NCI-H1436 (cell line): ENCODE data around the gene UNKL.
A peak's percentile ranks its signal among the peaks of the same experiment; 100 is the strongest.

ENCODE experiments used
- DNase-seq: peaks from one replicate; lab custom pipeline; 2025; lab: John Stamatoyannopoulos, UW

The UNKL gene

DNA sequence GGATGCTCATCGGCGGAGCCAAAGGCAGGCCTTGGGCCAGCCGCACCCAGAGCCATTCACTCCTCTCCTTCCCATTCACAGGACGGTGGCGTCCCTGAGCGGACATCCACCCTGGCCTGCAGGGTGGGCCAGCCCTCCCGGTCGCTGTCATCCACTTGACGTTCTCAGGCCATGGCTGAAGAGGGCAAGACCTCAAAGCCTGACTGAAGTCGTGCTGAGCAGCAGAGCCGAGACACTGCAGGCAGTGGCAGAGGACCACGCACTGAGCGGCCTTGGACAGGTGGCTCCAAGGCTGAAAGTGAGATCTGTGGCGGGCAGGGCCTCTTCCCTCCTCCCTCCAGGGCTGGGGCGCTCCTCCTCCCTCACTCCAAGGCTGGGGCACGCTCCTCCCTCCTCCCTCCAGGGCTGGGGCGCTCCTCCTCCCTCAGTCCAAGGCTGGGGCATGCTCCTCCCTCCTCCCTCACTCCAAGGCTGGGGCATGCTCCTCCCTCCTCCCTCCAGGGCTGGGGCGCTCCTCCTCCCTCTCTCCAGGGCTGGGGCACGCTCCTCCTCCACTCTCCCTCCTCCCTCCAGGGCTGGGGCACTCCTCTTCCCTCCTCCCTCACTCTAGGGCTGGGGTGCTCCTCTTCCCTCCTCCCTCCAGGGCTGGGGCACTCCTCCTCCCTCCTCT is 38.6 kb downstream of the UNKL start:
- no peak for DNase-seq

DNA sequence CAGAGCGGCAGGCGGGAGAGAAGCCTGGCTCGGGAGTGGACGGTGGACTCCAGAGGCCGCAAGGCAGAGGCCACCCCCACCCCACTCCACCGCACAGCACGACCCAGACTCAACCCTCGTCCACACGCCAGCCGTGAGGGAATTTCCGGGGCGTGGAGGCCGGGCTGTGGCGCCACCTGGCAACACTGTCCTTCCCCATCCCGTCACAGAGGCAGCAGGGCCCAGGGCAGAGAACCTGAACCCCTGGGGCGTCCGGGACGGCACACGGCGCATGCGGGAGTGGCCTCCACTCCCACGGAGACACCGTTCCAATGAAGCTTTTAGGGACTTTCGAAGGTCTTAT is 39.2 kb downstream of the UNKL start:
- no peak for DNase-seq

DNA sequence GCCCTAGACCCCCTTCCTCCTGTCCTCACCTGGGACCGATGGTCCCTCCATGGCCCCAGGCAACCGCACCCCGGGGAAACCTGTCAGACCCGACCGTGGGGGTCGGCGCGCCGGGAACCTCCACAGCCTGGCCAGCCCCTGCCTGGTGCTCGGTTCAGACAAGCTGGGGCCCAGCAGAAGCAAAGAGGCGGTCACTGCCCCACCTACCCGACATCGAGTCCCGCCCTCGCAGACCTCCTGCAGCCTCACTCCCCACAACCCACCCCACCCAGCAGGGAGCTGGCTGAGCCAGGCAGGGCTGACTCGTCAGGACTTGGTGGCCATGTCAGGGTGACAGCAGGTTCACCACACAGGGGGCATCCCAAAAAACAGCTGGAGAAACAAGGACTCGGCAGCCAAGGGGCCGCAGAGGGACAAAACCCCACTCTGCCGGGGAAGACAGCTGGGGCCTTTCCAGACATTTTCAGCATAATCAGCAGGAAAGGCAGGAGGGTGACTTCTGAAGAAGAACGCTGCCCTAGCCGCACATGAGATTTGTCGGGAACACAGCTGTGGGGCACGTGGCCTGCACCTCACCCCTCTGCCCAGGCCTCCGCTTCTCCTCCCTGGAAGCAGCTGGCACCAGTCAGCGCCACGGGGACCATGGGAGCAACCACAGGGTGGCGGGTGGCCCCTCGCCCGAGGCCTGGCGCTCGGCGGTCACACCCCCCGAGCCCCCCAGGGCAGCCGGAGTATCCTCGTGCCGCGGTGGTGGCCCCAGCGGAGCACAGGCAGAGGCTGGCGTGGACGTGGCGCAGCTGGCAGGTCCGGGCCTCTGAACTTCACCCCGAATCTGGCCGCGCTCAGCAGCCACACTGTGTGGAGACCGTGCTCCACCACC is 39.8 kb downstream of the UNKL start:
- DNase-seq = no peak

DNA sequence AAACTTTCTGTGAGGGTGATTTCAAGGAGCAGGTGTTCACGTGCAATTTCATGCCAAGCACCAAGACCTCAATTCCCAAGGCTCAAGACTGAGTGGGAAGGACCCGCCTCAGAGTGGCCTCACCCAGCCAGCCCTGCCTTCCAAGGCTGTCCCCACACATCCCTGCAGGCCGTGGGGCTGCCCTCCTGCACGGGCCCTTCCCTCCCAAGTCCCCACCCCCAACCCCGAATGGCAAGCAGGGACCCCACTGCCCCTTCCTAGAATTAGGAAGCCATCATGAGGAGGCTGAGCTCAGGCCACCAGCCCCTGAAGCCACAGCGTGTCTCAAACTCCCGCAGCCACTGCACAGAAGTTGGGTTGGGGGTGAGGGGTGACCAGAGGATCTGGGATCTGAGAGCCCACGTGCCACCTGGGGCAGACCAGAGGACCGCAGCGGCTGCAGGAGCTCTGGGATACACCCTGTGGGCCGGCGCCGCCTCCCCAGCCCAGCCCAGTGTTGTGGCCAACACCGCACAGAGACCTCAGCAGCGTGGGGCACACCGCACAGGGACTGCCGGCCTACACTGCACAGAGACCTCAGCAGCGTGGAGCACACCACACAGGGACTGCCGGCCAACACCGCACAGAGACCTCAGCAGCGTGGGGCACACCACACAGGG is 42.1 kb downstream of the UNKL start:
- DNase-seq = no peak

GRCh38 chr16:1371054-1371978 is 43.2 kb downstream of the UNKL start:
- DNase-seq = no peak

DNA sequence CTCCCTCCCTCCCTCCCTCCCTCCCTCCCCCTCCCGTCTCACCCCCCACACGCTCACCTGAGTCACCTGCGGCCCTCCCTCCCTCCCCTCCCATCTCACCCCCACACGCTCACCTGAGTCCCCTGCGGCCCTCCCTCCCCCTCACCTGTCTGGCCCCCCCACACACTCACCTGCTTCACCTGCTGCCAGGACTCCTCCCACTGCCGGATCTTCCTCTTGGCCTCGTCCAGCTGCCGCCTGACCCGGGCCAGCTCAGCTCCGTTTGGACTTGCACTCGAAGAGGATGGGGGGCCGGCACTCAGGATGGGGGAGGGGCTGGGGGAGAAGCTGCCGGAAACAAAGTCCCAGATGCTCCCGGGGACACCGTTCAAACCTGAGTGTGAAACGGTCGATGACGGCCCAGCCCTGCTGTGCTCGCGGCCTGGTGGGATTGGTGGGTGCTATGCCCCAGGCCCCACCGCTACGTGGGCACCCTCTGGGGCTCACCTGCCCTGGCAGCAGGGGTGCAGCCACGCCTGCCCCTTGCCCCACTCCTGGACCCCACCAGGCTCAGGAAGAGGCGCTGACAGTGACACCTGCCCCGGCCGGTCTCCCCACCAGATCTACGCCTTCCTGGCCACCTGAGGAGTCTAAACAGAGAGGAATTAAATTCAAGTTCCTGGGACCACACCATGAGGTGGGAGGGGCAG is 46.9 kb downstream of the UNKL start:
- no peak for DNase-seq

GRCh38 chr16:1366712-1367299 is 47.7 kb downstream of the UNKL start:
- no peak for DNase-seq

DNA sequence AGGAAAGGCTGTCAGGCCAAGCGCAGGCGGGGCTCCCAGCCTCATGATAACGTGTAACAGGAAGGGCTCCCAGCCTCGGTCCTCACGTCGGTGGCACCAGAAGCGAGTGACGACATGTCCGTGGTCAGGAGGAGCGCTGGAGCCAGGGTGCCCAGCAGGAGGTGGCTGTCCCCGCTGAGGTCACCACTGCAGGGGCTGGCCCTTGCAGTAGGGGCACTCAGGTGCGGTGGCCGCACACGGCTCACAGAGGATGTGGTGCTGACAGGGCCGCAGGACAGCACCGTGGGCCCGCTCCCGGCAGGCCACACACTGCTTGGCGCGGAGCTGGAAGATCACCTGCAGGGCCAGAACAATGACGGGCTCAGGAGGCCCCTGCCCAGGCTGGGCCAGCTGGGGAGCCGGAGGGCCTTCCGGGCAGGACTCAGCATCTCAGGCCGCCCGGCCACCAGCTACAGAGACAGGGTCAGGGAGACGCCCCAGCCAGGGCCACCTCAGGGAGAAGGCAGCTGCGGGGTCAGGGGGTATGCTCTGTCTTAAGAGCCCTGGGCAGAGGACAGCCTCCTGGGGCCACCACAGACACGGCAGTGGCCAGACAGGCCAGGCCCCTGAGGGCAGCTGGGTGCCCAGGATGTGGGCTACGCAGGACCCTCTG is 48.3 kb downstream of the UNKL start:
- DNase-seq = no peak

GRCh38 chr16:1364510-1364909 is 50.0 kb downstream of the UNKL start:
- DNase-seq = no peak

- peak; percentile 30 for DNase-seq
Measured at GRCh38 chr16:1363501-1364041, 50.9 kb downstream of the UNKL start.

DNA sequence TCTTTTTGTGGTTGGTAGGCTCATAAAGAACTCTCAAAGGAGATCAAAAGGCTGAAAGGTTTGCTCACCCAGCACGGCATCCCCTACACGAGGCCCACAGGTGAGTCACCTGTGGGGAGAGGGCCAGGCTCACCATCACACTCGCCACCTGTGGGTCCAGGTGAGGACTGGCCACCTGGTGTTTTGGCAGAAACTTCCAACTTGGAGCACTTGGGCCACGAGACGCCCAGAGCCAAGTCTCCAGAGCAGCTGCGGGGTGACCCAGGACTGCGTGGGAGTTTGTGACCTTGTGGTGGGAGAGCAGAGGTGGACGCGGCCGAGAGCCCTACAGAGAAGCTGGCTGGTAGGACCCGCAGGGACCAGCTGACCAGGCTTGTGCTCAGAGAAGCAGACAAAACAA is 51.7 kb downstream of the UNKL start:
- no peak for DNase-seq

DNA sequence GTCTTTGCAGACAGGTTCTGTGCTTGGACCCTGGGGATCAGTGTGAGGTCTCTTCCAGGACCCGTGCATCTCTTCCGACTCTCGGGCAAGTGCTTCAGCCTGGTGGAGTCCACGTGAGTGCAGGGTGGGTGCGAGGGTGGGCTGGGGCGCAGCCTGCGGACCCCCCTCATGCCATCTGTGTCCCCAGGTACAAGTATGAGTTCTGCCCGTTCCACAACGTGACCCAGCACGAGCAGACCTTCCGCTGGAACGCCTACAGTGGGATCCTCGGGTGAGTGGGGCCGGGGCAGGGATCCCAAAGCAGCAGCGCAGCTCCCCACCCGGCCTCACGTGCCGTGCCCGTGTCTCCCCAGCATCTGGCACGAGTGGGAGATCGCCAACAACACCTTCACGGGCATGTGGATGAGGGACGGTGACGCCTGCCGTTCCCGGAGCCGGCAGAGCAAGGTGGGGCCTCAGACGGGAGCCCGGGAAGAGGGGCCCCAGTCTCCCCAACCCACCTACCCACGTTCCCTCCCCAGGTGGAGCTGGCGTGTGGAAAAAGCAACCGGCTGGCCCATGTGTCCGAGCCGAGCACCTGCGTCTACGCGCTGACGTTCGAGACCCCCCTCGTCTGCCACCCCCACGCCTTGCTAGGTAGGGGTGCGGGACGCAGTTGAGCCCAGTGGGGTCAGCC is 52.7 kb downstream of the UNKL start:
- no peak for DNase-seq

DNA sequence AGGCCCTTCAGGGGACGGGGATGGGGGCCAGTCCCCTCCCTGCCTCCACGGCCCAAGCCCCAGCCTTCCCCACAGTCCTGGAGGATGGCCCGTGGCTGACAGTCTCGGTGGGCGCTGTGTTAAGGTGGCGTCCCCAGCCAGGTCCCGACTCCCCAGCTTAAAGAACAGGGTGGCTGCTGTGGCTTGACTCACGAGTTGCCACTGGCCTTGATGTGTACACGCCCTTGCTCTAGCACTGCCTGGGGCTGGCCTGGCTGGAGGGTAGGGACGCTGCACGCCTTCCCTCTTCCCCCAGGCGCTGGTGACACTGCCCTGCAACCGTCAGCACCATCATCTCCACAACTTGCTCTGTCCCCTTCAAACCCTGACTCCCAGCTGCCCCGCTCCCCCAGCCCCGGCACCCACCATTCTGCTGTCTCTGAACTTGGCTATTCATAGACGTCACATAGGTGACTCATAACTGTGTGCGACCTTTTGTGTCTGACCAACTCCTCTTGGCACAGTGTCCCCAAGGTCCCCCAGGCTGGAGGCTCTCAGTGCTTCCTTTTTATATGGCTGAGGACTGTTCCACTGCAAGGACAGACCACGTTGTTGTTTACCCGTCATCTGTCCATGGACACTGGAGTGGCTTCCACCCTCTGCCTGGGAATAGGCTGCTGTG is 56.5 kb downstream of the UNKL start:
- DNase-seq = no peak

- DNase-seq = no peak
Measured at GRCh38 chr16:1356061-1356900, 58.2 kb downstream of the UNKL start.

GRCh38 chr16:1355591-1355990 is 58.9 kb downstream of the UNKL start:
- DNase-seq = no peak

- DNase-seq = no peak
Measured at GRCh38 chr16:1354815-1355540, 59.5 kb downstream of the UNKL start.

- DNase-seq = peak; percentile 82
Measured at GRCh38 chr16:1351582-1352362, 62.7 kb downstream of the UNKL start, which contains the start of the genes GNPTG and TSR3. Gene GNPTG, plus strand, starts transcription at chr16:1351931. Its CDS starts 35 bp downstream, at chr16:1351966. Gene TSR3, minus strand, starts transcription at chr16:1351878. Its CDS starts 74 bp downstream, at chr16:1351804.
